Mesodermal cell (in vitro differentiated cells): Measurements from ENCODE around the gene HPS5.
"Not testable (repeated sequence)": the region's sequence is repeated elsewhere in the genome, so short reads cannot be mapped to it uniquely, and the experiment has no call there.

Source experiments
- H3K27ac ChIP-seq: 2 replicates; pipeline ENCODE4 v1.7.0; 2013; ENCODE audit warnings: mild to moderate bottlenecking, low read depth, low read length, moderate library complexity; ENCODE audit not compliant: severe bottlenecking
- H3K36me3 ChIP-seq: 2 replicates; pipeline ENCODE4 v1.7.1; 2013; ENCODE audit warnings: mild to moderate bottlenecking, low read length, moderate library complexity; ENCODE audit not compliant: control insufficient read depth, insufficient read depth
- H3K4me1 ChIP-seq: one replicate; pipeline ENCODE4 v1.7.1; 2013; ENCODE audit warnings: mild to moderate bottlenecking, low read length; ENCODE audit not compliant: insufficient read depth, control insufficient read depth, poor library complexity, severe bottlenecking
- H3K4me3 ChIP-seq: 2 replicates; pipeline ENCODE4 v1.7.0; 2013; ENCODE audit warnings: low read length, control low read depth, mild to moderate bottlenecking; ENCODE audit not compliant: insufficient read depth, poor library complexity, severe bottlenecking; ENCODE audit errors: extremely low read depth
- H3K9me3 ChIP-seq: 2 replicates; pipeline ENCODE4 v1.7.1; 2013; ENCODE audit warnings: mild to moderate bottlenecking, low read length, moderate library complexity; ENCODE audit not compliant: control insufficient read depth
- WGBS, 2 experiments: methylation state at CpG; one replicate each; pipeline ENCODE4 v1.1.5; 2013; ENCODE audit warnings: missing lambda C conversion rate in 2 of 2; ENCODE audit not compliant: insufficient coverage in 2 of 2; 5-methylcytosine and 5-hydroxymethylcytosine counted together

Gene HPS5

DNA sequence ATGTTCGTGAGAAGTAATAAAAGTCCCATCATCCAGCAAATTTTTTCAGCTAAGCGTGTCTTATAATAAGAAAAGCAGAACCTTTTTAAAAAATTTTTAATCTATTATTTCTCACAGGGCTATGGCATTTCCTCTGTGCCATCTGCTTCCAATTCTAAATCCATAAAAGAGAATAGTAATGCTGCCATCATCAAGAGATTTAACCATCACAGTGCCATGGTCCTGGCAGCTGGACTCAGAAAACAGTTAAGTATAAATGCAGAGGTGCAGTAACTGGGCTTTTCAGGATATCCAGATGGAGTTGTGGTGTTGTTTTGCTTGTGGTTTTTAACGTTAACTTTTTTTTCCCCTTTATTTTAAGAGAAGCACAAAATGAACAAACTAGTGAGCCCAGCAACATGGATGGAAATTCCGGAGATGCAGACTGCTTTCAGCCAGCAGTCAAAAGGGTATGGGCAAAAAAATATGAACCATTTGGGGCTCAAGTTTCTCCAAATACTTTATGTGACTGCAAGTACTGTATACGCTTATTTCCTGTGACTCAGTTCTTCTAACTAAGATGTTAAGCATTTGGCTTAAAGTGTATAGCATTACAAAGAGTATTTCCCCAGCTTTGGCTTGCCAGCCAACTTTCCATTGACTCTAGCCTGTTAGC lies 25.7 kb upstream of the HPS5 start:
- Histone ChIP-seq H3K4me3 (no peak overlapping the region), H3K27ac (no peak overlapping the region), H3K4me1 (peaks cover 5% of the 10 kb centered on the region), H3K9me3 (no peaks in the 10 kb centered on the region), H3K36me3 (peaks cover 69% of the 10 kb centered on the region)
- WGBS, 2 experiments: 67 to 100% methylated on average over 1 of the region's 5 CpGs

- WGBS, 2 experiments: 100% methylated on average over 1 of the region's 3 CpGs; no CpG with 5 or more reads in 1 of the 2 experiments
- Histone ChIP-seq H3K36me3 (peaks cover 69% of the 10 kb centered on the region), H3K9me3 (no peaks in the 10 kb centered on the region), H3K4me3 (no peak overlapping the region), H3K4me1 (no peaks in the 10 kb centered on the region), H3K27ac (no peak overlapping the region)
These were observed 11.0 kb upstream of the HPS5 start for GRCh38 chr11:18332891-18333290.

GRCh38 chr11:18332302-18332701 lies 10.4 kb upstream of the HPS5 start:
- H3K27ac ChIP-seq: no peak overlapping the region
- WGBS, 2 experiments: no CpG with 5 or more reads among the region's 1 CpG
- H3K4me1 ChIP-seq: no peaks in the 10 kb centered on the region
- H3K36me3 ChIP-seq: peaks cover 69% of the 10 kb centered on the region
- H3K4me3 ChIP-seq: no peak overlapping the region
- H3K9me3 ChIP-seq: no peaks in the 10 kb centered on the region

DNA sequence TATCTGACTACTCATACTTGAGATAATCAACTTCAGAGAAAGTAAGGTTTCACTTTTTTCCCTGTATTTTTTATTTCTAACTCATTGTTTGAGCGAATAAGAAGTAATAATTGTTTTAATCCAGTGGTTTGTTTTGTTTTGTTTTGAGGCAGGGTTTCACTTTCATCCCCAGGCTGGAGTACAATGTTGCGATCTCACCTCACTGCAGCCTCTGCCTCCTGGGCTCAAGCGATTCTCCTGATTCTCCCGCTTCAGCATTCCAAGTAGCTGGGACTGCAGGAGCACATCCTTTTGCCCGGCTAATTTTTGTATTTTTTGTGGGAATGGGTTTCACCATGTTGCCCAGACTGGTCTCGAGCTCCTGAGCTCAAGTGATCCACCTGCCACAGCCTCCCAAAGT lies 9.0 kb upstream of the HPS5 start:
- WGBS, 2 experiments: 94 to 95% methylated on average over 6 of the region's 6 CpGs

GRCh38 chr11:18329196-18329870 lies 7.4 kb upstream of the HPS5 start:
- Histone ChIP-seq H3K4me1 (no peaks in the 10 kb centered on the region), H3K36me3 (peaks cover 66% of the 10 kb centered on the region), H3K27ac (no peak overlapping the region), H3K4me3 (no peak overlapping the region), H3K9me3 (no peaks in the 10 kb centered on the region)
- 97 to 98% methylated on average over 4 of the region's 5 CpGs for WGBS, 2 experiments

More for the DNA sequence above, 9.0 kb upstream of the HPS5 start:
- no peaks in the 10 kb centered on the region for H3K4me1 ChIP-seq
- no peak overlapping the region for H3K4me3 ChIP-seq
- H3K9me3 ChIP-seq: no peaks in the 10 kb centered on the region
- H3K36me3 ChIP-seq: peaks cover 68% of the 10 kb centered on the region
- no peak overlapping the region for H3K27ac ChIP-seq

- H3K4me1 ChIP-seq: peaks cover 14% of the 10 kb centered on the region
- H3K9me3 ChIP-seq: no peaks in the 10 kb centered on the region
- peaks cover 32% of the 10 kb centered on the region for H3K36me3 ChIP-seq
- WGBS, 2 experiments: 83 to 100% methylated on average over 1 of the region's 1 CpG
- H3K4me3 ChIP-seq: peak overlapping the region; percentile 71
- no peak overlapping the region for H3K27ac ChIP-seq
These were observed 2.4 kb upstream of the HPS5 start for GRCh38 chr11:18324381-18324780.

DNA sequence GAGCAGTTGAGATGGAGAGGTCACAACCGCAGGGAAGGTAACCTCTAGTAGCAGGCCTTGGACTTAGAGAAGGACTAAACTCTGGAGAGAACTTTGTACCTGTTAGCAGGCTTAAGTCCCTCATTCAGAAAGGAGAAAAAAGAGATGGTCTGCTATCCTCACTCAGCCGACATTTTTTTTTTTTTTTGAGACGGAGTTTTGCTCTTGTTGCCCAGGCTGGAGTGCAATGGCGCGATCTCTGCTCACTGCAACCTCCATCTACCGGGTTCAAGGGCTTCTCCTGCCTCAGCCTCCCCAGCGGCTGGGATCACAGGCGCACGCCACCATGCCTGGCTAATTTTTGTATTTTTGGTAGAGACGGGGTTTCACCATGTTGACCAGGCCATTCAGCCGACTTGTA lies 1.9 kb upstream of the HPS5 start:
- not testable (repeated sequence) for H3K27ac ChIP-seq, H3K9me3 ChIP-seq
- Histone ChIP-seq H3K4me3 (peak overlapping the region; percentile 71), H3K4me1 (peaks cover 14% of the 10 kb centered on the region), H3K36me3 (peaks cover 28% of the 10 kb centered on the region)
- WGBS, 2 experiments: 87 to 97% methylated on average over 8 to 11 of the region's 11 CpGs

DNA sequence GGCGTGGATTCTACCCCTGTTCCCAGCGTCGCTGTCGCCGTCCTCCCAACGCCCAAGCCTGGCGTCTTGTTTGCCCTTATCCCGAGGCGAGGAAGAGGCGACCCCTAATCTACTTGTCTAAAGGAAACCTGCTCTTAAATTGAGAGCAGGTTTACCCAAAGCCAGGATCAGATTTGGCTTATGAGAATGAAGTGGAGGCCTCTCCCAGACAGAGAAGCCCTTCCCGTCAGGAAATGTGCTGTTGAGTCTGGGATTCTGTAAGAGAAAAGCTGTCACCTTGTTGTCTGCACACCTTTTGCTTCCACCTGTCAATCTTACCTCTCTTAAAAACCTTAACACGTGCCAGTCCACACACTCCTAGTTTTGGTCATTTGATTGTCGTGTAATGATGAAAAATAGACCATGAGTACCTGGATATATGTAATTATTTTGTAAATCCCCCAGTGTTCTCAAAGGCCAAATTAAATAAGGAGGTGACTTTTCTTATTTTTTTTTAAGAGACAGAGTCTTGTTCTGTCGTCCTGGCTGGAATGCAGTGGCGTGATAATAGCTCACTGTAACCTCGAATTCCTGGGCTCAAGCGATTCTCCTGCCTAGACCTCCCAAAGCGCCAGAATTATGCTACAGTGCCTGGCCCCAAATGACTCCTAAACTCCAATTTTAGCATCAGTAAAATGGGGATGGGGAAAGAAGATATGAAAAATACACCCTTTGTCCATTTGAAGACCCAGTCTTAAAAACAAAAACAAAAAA lies 1.1 kb upstream of the HPS5 start:
- 0 to 19% methylated on average over 10 to 11 of the region's 18 CpGs for WGBS, 2 experiments
- H3K4me1 ChIP-seq: peaks cover 14% of the 10 kb centered on the region
- peak overlapping the region; percentile 71 for H3K4me3 ChIP-seq
- H3K36me3 ChIP-seq: peaks cover 28% of the 10 kb centered on the region
- peak overlapping the region; percentile 99 for H3K27ac ChIP-seq
- H3K9me3 ChIP-seq: no peaks in the 10 kb centered on the region

DNA sequence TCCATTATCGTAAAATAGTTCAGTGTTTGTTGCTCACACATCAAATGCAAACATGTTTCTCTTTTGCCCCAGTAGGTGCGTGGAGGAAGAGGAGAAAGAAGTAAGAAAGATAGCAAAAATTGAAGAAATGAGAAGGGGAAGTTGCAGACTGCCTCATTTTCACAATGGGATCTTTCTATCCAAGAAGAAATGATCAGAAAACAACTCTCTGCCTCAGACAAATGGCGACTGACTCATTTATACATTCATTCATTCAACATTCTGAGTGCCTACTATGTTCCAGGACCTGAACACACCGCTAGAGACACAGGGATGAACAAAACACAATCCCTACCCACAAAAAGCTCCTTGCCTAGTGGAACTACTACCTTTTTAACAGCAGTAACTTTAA lies 367 bp downstream of the HPS5 start:
- Histone ChIP-seq H3K9me3 (no peaks in the 10 kb centered on the region), H3K4me3 (peak overlapping the region; percentile 71), H3K27ac (peak overlapping the region; percentile 99), H3K4me1 (peaks cover 14% of the 10 kb centered on the region), H3K36me3 (peaks cover 17% of the 10 kb centered on the region)
- WGBS, 2 experiments: 0% methylated on average over 1 to 2 of the region's 4 CpGs

- Histone ChIP-seq H3K27ac (no peak overlapping the region), H3K4me1 (peaks cover 17% of the 10 kb centered on the region), H3K4me3 (peak overlapping the region; percentile 71), H3K36me3 (peaks cover 12% of the 10 kb centered on the region), H3K9me3 (no peaks in the 10 kb centered on the region)
These were observed 1.3 kb downstream of the HPS5 start for GRCh38 chr11:18320617-18321016.

DNA sequence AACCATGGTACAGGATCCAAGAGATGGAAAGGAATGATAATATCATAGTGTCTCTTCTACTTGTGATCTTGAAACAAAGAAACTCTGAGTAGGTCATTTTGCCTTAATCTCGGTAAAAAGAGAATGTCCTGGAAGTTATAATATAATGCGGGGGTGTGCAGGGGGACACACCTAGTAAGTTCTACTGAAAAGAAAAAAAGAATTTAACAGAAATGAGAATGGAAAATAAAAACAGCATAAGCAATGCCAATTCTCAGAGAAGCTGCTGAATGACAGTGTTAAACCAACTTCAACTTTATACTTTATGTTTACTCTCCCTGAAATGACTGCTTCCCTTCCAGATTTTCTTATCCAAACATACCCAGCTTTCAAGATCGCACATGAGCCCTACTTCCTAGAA lies 2.0 kb downstream of the HPS5 start:
- Histone ChIP-seq H3K36me3 (peaks cover 5% of the 10 kb centered on the region), H3K9me3 (no peaks in the 10 kb centered on the region)
- 100% methylated on average over 1 of the region's 3 CpGs for WGBS, 2 experiments

More for the DNA sequence above, 2.0 kb downstream of the HPS5 start:
- Histone ChIP-seq H3K27ac (no peak overlapping the region), H3K4me3 (no peak overlapping the region), H3K4me1 (peaks cover 17% of the 10 kb centered on the region)
